NCI-H2196 (cell line): ENCODE measurements around the gene ZC3H13.
"Not testable (repeated sequence)": the region's sequence is repeated elsewhere in the genome, so short reads cannot be mapped to it uniquely, and the experiment has no call there.

Source experiments
- DNase-seq: peaks from one replicate; lab custom pipeline; 2025; ENCODE audit not compliant: unreplicated experiment; lab: John Stamatoyannopoulos, UW

ZC3H13 gene

GRCh38 chr13:46016216-46016615, 36.3 kb downstream of the ZC3H13 start:
- no peak for DNase-seq

GRCh38 chr13:46015366-46015765, 37.2 kb downstream of the ZC3H13 start:
- DNase-seq = no peak

- no peak for DNase-seq
Observed at GRCh38 chr13:46012404-46012803, 40.1 kb downstream of the ZC3H13 start.

GRCh38 chr13:46010148-46010547, 42.4 kb downstream of the ZC3H13 start:
- DNase-seq = no peak

- DNase-seq = no peak
Observed at GRCh38 chr13:46008631-46009030, 43.9 kb downstream of the ZC3H13 start.

- DNase-seq = no peak
Observed at GRCh38 chr13:46006688-46007452, 45.7 kb downstream of the ZC3H13 start.

- DNase-seq = no peak
Observed at GRCh38 chr13:46004491-46004890, 48.1 kb downstream of the ZC3H13 start.

- no peak for DNase-seq
Observed at GRCh38 chr13:45996631-45997030, 55.9 kb downstream of the ZC3H13 start.

- no peak for DNase-seq
Observed at GRCh38 chr13:45995245-45995644, 57.3 kb downstream of the ZC3H13 start.

- DNase-seq = no peak
Observed at GRCh38 chr13:45994752-45995151, 57.8 kb downstream of the ZC3H13 start.

- no peak for DNase-seq
Observed at GRCh38 chr13:45989607-45990006, 62.9 kb downstream of the ZC3H13 start.

GRCh38 chr13:45981127-45981526, 71.4 kb downstream of the ZC3H13 start:
- not testable (repeated sequence) for DNase-seq

- no peak for DNase-seq
Observed at GRCh38 chr13:45975337-45975736, 77.2 kb downstream of the ZC3H13 start.

GRCh38 chr13:45974500-45974899, 78.0 kb downstream of the ZC3H13 start:
- no peak for DNase-seq

GRCh38 chr13:45967589-45967988, 85.0 kb downstream of the ZC3H13 start:
- DNase-seq = no peak

- DNase-seq = no peak
Observed at GRCh38 chr13:45966715-45967114, 85.8 kb downstream of the ZC3H13 start.

- no peak for DNase-seq
Observed at GRCh38 chr13:45961468-45961867, 91.1 kb downstream of the ZC3H13 start.

GRCh38 chr13:45954836-45955800, 97.4 kb downstream of the ZC3H13 start:
- no peak for DNase-seq

- DNase-seq = no peak
Observed at GRCh38 chr13:45953082-45953481, 99.5 kb downstream of the ZC3H13 start.

- no peak for DNase-seq
Observed at GRCh38 chr13:45951724-45952123, 100.8 kb downstream of the ZC3H13 start.

- no peak for DNase-seq
Observed at GRCh38 chr13:45951166-45951565, 101.4 kb downstream of the ZC3H13 start.

GRCh38 chr13:45950386-45951000, 102.1 kb downstream of the ZC3H13 start:
- no peak for DNase-seq
